ENCODE data around the gene RHOBTB1.

GRCh38 chr10:60822809-60823208, 121.2 kb downstream of the RHOBTB1 start:
- TF ChIP-seq SNAI2 (CRISPR knock-in tag; IDR thresholded peaks at IDR 0.05) (no peak), CREB5 (CRISPR knock-in tag; IDR thresholded peaks at IDR 0.05; ENCODE audit: low read depth) (no peak), ZC3H10 (CRISPR knock-in tag; IDR thresholded peaks at IDR 0.05) (no peak), ZFP30 (CRISPR knock-in tag; IDR thresholded peaks at IDR 0.05) (no peak), ZNF70 (CRISPR knock-in tag; IDR thresholded peaks at IDR 0.05) (no peak), PATZ1 (CRISPR knock-in tag; IDR thresholded peaks at IDR 0.05; ENCODE audit: borderline replicate concordance) (no peak), ESRRG (CRISPR knock-in tag; IDR thresholded peaks at IDR 0.05) (no peak), ARNTL (CRISPR knock-in tag; IDR thresholded peaks at IDR 0.05; ENCODE audit: borderline replicate concordance, low read depth) (no peak), ZFP3 (CRISPR knock-in tag; IDR thresholded peaks at IDR 0.05) (no peak)

All from SK-N-SH treated with all-trans-retinoic acid at 6 μM for 48 hours (cell line).